NT2/D1 (cell line): ENCODE data around the gene PDE11A.

Source experiments
- SUZ12 ChIP-seq: IDR thresholded peaks from 2 replicates; pipeline ENCODE4 v1.6.1; 2011; ENCODE audit not compliant: insufficient read length, insufficient read depth; ENCODE audit errors: extremely low read depth
- YY1 ChIP-seq: IDR thresholded peaks from 2 replicates; pipeline ENCODE4 v1.6.1; 2011; ENCODE audit not compliant: insufficient read length, insufficient read depth
- ZNF274 ChIP-seq: IDR thresholded peaks from 2 replicates; pipeline ENCODE4 v1.6.1; 2011; ENCODE audit warnings: mild to moderate bottlenecking, low read depth, low read length

DNA sequence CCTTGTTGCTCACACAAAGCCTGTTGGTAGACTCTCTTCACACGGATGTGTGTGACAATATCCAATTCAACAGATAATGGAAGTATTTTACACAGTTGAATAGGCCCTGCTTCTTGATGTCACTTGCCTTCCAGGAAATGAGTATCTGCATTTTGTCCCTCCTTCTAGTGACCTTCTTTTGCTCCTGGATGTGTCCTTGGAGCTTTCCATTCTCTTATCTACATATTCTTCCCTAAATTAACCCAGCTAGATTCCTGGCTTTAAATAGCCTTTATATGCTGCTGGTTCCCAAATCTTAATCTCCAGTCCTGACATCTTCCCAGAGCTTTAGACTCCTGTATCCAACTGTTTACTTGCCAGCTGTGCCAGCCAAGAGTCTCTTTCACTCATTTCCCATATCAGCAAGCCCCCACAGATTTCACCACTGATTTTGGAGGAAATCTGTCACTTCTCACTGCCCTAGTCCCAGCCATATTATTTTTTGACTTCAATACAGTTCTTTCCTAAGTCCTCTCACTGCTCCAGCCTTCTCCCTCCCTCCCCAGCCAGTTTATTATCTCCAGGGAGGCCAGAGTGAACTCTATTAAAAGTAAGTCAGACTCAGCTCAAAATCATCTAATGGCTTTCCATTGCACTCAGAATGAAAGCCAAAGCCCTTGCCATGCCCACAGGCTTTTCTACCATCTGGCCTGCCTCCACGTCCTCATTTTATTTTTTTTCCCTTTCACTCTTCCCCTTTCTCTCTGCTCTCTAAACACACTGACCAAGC is 170.0 kb downstream of the PDE11A start:
- TF ChIP-seq ZNF274 = no peak
- no peak for TF ChIP-seq SUZ12
- TF ChIP-seq YY1 = no peak
